GM23248 (cell line): ENCODE data around the gene CEP112.

Source experiments
- EZH2 ChIP-seq: fragments of 200-600 bp; sonication (generic); IDR thresholded peaks from 2 replicates; pipeline ENCODE4 v1.6.1; 2018; ENCODE audit warnings: antibody characterized with exemption, mild to moderate bottlenecking; ENCODE audit not compliant: insufficient read depth, poor library complexity, severe bottlenecking
- EZH2phosphoT487 ChIP-seq: fragments of 200-600 bp; sonication (generic); IDR thresholded peaks from 2 replicates; pipeline ENCODE4 v1.6.1; 2018; ENCODE audit warnings: antibody characterized with exemption, moderate library complexity, mild to moderate bottlenecking, low read depth; ENCODE audit not compliant: insufficient read depth

GRCh38 chr17:66032082-66032712 is 159.7 kb downstream of the CEP112 start:
- no peak for TF ChIP-seq EZH2
- no peak for TF ChIP-seq EZH2phosphoT487
